Measurements from ENCODE around the gene CAMK2G. TPM values are rescaled to one million over a fixed set of nuclear protein-coding genes. Genes with fewer than 3 reads are reported as not detected.

CAMK2G gene
- total RNA-seq, 1 experiment from 2014 or later, result 22.2 TPM

DNA sequence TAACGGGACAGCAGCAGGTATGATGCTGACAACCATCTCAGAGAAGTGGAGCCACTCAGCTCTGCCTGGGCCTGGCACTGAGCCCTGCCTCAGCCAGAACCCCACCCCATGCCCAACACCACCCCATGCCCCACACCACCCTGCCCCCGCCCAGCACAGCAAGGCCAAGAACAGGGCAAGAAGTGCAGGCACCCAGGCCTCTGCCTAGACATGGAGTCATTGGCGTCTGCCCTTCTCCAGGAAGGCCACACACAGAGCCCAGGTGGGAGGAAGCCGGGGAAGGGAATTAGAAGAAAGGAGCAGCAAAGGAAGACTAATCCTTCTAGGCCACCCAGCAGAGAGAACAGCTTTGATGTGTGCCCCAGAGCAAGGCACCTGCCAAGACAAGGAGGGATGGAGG lies 18.9 kb downstream of the CAMK2G start:
- DNase-seq (ENCODE audit: low read depth), result no peak
- in situ Hi-C loops (cut with HindIII; ENCODE audit: low pct_unique_long_range_greater_than_20kb, low sequenced_read_pairs), result no loop called here

DNA sequence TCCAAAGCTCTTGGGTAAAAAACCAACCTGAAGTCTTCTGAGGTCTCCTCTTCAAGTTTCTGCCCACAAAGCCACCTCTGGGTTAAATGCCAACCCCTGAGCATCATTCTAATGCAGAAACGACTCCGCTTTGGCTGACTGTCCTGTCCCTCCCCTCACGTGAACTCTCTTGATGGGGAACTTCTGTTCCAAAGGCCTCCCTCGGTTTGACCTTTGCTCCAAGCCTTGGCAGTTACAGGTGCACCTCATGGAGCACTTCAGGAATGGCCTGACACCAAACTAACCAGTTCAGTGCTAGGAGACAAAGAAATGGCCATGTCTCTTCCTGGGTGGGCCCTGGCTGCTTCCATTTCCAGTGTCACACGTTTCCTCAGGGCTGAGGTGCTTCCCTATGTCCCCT lies 20.0 kb downstream of the CAMK2G start:
- no peak for DNase-seq (ENCODE audit: low read depth)
- in situ Hi-C loops (cut with HindIII; ENCODE audit: low pct_unique_long_range_greater_than_20kb, low sequenced_read_pairs), result no loop called here

DNA sequence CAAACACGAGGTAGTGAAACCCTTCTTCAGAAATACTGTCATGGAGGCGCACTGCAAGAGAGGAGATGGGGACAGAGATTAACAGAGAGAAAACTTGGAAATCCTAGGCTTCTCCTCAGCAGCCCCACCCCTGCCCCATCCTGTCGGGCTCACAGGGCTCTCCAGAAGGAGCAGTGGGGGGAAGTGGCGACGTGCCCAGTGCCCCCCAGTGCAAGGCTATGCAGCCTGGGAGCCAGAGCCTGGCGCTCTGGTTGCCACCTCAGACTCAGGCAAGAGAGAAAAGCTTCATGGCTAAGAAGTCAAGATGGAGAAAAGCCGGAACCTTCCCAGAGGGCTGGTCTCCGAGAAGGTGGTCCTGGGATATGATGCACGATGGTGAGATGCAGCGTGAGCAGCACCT lies 21.2 kb downstream of the CAMK2G start:
- DNase-seq (ENCODE audit: low read depth), result no peak
- in situ Hi-C loops (cut with HindIII; ENCODE audit: low pct_unique_long_range_greater_than_20kb, low sequenced_read_pairs), result no loop called here

GRCh38 chr10:73850863-73851461 lies 23.4 kb downstream of the CAMK2G start:
- DNase-seq (ENCODE audit: low read depth), result no peak
- in situ Hi-C loops (cut with HindIII; ENCODE audit: low pct_unique_long_range_greater_than_20kb, low sequenced_read_pairs), result no loop called here

DNA sequence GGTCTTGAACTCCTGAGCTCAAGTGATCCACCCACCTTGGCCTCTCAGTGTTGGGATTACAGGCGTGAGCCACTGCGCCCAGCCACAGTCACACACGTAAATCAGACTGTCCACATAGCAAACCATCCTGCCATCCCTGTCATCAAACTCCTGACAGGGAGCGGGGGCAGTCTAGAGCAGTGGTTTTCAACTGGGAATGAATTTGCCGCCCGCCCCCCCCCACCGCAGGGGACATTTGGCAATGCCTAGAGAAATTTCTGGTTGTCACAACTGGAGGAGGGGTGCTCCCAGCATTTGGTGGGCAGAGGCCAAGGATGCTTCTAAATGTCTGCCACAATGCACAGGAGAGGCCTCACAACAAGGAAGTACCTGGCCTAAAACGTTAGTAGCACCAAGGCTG lies 24.1 kb downstream of the CAMK2G start:
- in situ Hi-C loops (cut with HindIII; ENCODE audit: low pct_unique_long_range_greater_than_20kb, low sequenced_read_pairs), result no loop called here
- no peak for DNase-seq (ENCODE audit: low read depth)

- in situ Hi-C loops (cut with HindIII; ENCODE audit: low pct_unique_long_range_greater_than_20kb, low sequenced_read_pairs), result no loop called here
- peak; percentile 59 for DNase-seq (ENCODE audit: low read depth)
Observed at GRCh38 chr10:73848821-73849489, 25.4 kb downstream of the CAMK2G start.

DNA sequence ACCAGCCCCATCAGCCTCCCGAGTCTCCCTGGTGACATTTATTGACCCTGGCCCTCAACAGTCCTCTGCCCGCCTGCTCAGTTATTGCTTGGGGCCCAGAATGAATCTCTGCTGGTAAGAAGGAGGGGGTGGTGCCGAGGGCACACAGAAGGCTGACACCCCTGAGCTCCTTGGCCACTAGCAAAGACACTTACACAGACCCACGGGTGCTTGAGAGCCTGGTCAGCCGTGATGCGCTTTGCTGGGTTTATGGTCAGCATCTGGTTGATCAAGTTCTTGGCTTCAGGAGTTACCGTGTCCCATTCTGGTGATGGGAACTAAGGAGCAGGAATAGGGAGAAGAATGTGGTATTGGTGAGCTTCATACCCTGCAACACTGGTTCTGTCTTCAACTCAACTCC lies 27.3 kb downstream of the CAMK2G start:
- in situ Hi-C loops (cut with HindIII; ENCODE audit: low pct_unique_long_range_greater_than_20kb, low sequenced_read_pairs), result no loop called here
- no peak for DNase-seq (ENCODE audit: low read depth)

- in situ Hi-C loops (cut with HindIII; ENCODE audit: low pct_unique_long_range_greater_than_20kb, low sequenced_read_pairs), result no loop called here
- DNase-seq (ENCODE audit: low read depth), result no peak
Observed at GRCh38 chr10:73843261-73843660, 31.1 kb downstream of the CAMK2G start.

GRCh38 chr10:73842349-73842748 lies 32.0 kb downstream of the CAMK2G start:
- no peak for DNase-seq (ENCODE audit: low read depth)
- in situ Hi-C loops (cut with HindIII; ENCODE audit: low pct_unique_long_range_greater_than_20kb, low sequenced_read_pairs), result no loop called here

DNA sequence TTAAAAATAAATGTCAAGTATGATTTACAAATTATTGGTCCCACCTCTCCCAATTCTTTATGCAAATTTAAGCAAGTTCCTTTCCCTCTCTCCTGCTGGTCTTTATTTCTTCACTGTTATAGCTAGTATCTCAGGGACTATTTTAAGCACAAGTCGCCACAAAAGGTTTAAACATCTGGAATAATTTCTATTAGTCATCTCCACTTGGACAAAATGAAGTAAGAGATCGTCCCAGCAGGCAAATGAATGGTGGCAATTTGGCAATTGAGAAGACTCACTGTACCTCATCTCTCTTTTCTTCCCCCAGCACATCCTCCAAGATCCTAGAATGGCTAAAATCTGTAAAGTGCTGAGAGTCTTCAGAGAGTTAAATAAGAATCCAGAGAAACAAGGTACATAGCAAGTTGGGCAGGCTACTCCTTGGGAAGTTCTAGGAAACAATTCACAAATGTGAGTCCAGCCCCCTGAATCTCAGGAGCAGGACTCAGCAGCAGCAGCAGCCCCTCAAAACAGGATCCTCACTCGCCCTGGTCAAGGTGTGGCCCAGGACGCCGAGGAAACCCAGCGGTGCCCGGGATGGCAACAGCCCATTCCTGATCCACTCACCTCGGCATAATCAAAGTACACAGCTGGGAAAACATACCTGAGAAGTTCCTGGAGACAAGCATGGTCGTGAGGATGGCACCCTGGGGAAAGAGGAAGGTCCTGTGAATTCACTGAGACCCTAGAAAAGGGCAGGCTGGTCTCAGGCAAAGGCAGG lies 32.6 kb downstream of the CAMK2G start:
- DNase-seq (ENCODE audit: low read depth), result no peak
- in situ Hi-C loops (cut with HindIII; ENCODE audit: low pct_unique_long_range_greater_than_20kb, low sequenced_read_pairs), result no loop called here

DNA sequence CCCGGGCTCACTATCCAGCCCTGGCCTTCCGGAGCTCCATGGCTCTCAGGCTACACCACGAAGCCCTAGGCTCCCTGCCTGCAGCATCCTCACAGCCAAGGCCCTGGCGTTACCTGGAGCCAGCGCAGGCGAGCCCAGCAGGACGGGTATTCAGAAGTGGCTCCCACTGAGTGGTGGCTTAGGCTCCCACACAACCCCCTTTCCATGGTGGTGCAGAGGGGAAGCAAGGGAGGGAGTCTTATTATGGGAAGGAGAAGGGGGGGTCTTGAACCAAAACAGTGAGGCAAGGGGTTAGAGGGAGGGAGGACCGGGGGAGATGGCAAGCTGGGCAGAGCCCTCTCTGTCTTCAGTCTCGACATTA lies 33.3 kb downstream of the CAMK2G start:
- no peak for DNase-seq (ENCODE audit: low read depth)
- in situ Hi-C loops (cut with HindIII; ENCODE audit: low pct_unique_long_range_greater_than_20kb, low sequenced_read_pairs), result no loop called here

- in situ Hi-C loops (cut with HindIII; ENCODE audit: low pct_unique_long_range_greater_than_20kb, low sequenced_read_pairs), result no loop called here
- DNase-seq (ENCODE audit: low read depth), result no peak
Observed at GRCh38 chr10:73840403-73841060, 33.8 kb downstream of the CAMK2G start.

DNA sequence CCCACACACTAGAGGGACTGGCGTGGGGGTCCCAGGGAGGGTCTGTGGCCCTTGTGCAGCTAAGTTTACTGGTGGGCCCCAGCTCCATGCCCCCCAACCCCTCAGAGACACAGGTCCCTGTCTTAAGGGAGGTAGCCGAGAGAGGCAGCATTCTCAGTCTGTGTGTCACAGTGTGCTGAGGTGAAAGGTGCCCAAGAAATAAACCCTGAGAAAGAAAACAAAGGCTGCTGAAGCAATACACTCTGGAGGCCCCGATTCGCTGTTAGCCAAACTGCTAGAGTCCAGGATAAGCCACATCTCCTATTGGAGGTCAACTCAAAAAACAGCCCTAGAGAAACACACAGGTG lies 34.3 kb downstream of the CAMK2G start:
- in situ Hi-C loops (cut with HindIII; ENCODE audit: low pct_unique_long_range_greater_than_20kb, low sequenced_read_pairs), result no loop called here
- DNase-seq (ENCODE audit: low read depth), result no peak

DNA sequence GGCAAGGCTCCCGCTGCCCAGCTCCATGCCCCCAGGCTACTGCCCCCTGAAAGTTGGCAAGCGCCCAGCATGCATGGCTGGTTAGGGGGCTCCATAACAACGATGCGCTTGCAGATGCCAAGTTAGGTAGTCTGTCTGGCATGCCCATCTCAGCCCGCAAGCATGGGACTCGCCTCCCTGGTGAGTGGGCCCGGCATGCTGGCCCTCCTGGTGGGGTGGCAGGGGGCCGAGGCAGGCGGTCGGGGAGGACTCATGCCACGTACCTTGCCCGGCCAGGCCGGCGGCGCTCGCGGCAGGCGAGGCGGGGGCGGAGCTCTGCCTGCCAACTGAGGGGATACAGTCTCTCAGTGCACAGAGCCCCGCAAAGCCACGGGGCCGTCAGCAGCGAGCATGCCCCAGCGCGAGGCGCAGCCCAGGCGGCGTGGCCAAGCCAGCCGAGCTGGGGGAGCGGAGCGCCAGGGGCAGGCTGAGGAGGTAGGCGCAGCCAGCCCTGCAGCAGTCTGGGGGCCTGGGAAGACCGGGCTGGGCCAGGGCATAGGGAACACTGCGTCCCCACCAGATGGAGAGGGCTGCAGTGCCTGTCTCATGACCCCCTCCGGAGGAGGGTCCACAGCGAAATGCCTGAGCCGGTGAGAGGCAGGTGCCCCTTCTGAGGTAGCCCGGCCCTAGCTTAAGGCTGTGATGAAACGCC lies 34.9 kb downstream of the CAMK2G start:
- no peak for DNase-seq (ENCODE audit: low read depth)
- in situ Hi-C loops (cut with HindIII; ENCODE audit: low pct_unique_long_range_greater_than_20kb, low sequenced_read_pairs), result no loop called here

DNA sequence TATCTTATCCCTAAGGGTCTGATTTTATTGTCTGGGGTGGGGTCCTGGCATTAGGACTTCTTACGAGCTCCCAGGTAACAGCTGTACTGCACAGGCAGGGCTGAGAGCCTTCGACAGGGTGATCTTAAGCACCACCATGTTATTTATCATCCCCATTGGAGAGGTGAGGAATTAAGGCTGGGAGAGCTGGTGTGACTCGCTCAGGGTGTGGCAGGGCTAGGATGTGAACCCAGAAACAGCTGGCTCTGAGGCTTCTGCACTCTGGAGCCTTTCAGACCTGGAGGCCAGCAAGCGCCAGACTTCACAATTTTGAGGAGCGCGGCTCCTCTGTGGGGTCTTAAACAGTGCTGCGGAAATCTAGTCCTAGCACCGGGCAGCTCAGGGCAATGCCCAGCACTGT lies 35.5 kb downstream of the CAMK2G start:
- in situ Hi-C loops (cut with HindIII; ENCODE audit: low pct_unique_long_range_greater_than_20kb, low sequenced_read_pairs), result no loop called here
- no peak for DNase-seq (ENCODE audit: low read depth)

DNA sequence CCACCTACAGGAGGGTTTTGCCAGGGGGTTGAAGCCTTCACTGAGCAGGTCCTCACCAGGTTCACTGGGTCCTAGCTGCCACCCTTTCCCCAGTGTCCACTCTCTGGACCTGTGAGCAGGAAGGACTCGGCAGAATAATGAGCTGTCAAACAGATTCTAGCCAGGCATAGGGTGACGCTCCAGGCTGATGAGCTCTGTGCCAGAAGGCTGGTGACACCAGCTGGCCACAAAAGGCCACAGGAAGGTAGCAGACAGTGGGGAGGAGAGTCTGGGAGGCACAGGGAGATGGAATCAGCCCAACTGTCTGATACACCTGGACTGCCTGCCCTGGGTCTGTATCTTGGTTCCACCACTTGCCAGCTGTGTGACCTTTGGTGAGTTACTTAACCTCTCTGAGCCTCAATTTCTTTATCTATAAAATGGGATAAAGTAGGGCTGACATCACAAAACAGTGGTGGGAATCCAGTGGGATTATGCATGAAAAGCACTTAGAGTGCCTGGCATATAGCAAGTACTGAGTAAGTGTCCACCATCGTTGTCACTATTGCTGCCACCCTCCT lies 36.3 kb downstream of the CAMK2G start:
- in situ Hi-C loops (cut with HindIII; ENCODE audit: low pct_unique_long_range_greater_than_20kb, low sequenced_read_pairs), result no loop called here
- DNase-seq (ENCODE audit: low read depth), result no peak

DNA sequence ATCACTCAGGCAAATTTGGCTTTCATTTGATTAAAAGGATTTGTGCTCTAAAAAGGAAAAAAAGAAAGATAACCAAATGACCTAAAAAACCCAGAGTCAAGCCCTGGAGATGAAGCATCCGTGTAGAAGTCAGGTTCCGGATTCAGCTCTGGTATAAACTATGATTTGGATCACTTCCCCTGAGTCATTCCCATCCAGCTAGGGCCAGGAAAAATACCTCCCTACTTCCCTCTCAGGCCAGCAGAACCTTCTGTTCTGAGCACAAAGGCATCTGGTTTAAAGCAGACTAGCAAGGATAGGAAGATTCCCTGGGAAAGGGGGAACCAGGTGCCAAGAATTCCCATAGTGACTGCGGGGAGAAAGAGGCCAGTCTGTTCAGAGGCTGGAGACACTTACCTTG lies 37.3 kb downstream of the CAMK2G start:
- in situ Hi-C loops (cut with HindIII; ENCODE audit: low pct_unique_long_range_greater_than_20kb, low sequenced_read_pairs), result no loop called here
- peak; percentile 49 for DNase-seq (ENCODE audit: low read depth)

DNA sequence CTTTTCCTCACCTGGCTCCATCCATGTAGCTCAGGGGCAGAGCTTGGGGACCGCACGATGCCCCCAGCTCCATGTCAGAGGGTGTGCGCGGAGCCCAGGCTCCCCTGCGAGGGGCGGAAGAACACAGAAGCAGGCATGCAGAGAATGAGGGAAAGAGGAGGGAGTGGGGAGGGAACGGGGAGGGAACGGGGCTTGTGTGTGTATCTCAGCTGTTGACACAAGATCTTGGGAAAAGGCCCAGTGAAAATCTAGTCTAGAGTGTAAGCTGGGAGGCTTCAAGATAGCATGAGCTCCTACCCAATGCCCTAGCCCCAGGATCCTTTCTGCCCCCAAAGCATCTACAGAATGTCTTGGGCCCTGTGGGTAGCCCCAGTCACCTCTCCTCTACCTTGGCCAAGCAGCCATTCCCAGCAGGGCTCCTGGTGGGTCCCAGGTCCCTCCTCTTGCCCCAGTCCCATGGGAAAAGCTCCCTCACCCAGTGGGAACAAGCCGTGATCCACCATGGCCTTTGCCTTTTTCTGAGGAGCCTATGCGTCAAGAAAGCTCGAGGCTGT lies 37.9 kb downstream of the CAMK2G start:
- in situ Hi-C loops (cut with HindIII; ENCODE audit: low pct_unique_long_range_greater_than_20kb, low sequenced_read_pairs), result no loop called here
- no peak for DNase-seq (ENCODE audit: low read depth)
